Body of pancreas (tissue), 4 donors: ENCODE results near the gene CAPN6. TPM values are rescaled to one million over a fixed set of nuclear protein-coding genes. Genes with fewer than 3 reads are reported as not detected.

ENCODE experiments used
- ATAC-seq: fragments of 150-250 bp; one replicate; pipeline ENCODE4 v1.9.1; 2016
- DNase-seq, 4 donors: peaks; one replicate each; pipeline ENCODE4 v3.0.0-alpha.2; 2019
- H3K27ac ChIP-seq, 4 donors: fragments of 200-600 bp; sonication (generic); 1 replicate in 3 of 4; 2 replicates in 1 of 4; pipeline versions ENCODE4 v1.5.1 to v1.6.1; 2016 to 2019; ENCODE audit warnings: mild to moderate bottlenecking in 1 of 4, mixed read lengths in 1 of 4, moderate library complexity in 1 of 4
- H3K27me3 ChIP-seq, 2 donors: fragments of 200-600 bp; sonication (generic); one replicate each; pipeline ENCODE4 v1.6.0; 2016; ENCODE audit warnings: mild to moderate bottlenecking in 1 of 2
- H3K36me3 ChIP-seq, 2 donors: fragments of 200-600 bp; sonication (generic); replicated peaks in 1 of 2; 2 replicates each; pipeline ENCODE4 v1.5.1; 2016; ENCODE audit warnings: low read depth in 2 of 2; ENCODE audit not compliant: insufficient read depth in 1 of 2
- H3K4me1 ChIP-seq: fragments of 200-600 bp; sonication (generic); one replicate; pipeline ENCODE4 v1.6.0; 2016
- H3K4me3 ChIP-seq, 2 donors: fragments of 200-600 bp; sonication (generic); 1 replicate in 1 of 2; 2 replicates in 1 of 2; pipeline ENCODE4 v1.5.1; 2016 to 2019
- H3K9me3 ChIP-seq, 3 donors: fragments of 200-600 bp; sonication (generic); 1 replicate in 2 of 3; 2 replicates in 1 of 3; pipeline ENCODE4 v1.5.1; 2016
- CTCF ChIP-seq, 7 experiments: fragments of 450-650 bp in 4 of 7; fragments of 200-600 bp in 3 of 7; sonication (generic) in 3 of 7; IDR thresholded peaks; one replicate each; pipeline ENCODE4 v1.5.1; 2016 to 2019; ENCODE audit warnings: antibody characterized with exemption in 7 of 7
- POLR2A ChIP-seq, 3 donors: fragments of 450-650 bp; IDR thresholded peaks; one replicate each; pipeline ENCODE4 v1.6.1; 2016; ENCODE audit warnings: antibody characterized with exemption in 3 of 3, mild to moderate bottlenecking in 2 of 3
- WGBS, 2 donors: methylation state at CpG; one replicate each; pipeline ENCODE4 v1.1.5; 2017; 5-methylcytosine and 5-hydroxymethylcytosine counted together
- intact Hi-C: fragments of 100-400 bp; cut with DNase I; formaldehyde crosslinking; loops from one replicate; pipeline ENCODE4 v1.15.1; 2023
- total RNA-seq, 2 donors: library from RNA; depleted of rRNA; stranded (reverse); fragments of >200 nt; gene quantifications; one replicate each; pipeline ENCODE4 v1.1.0, GENCODE V29; 2016

CAPN6 gene
- total RNA-seq, 2 donors from 2014 or later, result 1.8 to 6.9 TPM

DNA sequence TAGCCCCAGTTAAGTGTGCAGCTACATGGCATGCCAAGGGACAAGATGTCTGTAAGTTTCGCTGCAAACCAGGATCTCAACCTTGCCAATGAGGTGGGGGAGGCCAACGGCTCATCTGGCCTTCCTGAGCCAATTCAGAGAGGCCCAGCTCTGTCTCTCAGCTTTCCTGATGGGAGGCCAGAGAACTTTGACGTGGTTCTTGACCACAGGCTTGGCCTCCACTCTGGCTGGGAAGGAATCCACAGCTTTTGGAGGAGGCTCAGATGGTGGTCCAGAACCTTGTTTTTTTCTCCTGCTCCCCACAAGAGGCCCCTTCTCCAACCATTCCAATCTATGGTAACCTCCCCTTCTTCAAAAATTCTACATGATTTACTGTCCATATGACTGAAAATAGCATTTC lies 9.8 kb downstream of the CAPN6 start:
- intact Hi-C loops, result no loop called here

DNA sequence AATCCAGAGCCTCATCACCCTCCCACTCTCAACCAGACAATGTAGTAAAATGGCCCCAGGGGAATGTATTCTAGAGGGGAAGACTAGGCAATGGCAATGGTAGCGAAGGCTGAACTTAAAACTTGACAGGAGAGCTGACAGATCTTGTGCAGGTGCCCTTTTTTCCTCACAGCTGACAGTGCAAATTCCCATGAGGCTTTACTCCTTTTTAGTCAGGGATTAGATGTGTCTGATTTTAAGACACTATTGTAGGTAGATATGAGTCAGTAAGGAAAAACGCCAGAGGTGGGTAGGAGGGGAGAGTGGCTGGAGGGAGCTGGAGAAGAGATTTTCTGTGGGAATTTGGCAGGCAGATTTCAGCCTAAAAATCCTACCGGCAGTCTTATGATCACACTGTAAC lies 10.7 kb downstream of the CAPN6 start:
- WGBS, 2 donors, result 81% methylated on average over 3 of the region's 3 CpGs
- DNase-seq, result no peak
- no peak overlapping the region for H3K27ac ChIP-seq
- TF ChIP-seq POLR2A (IDR thresholded peaks at IDR 0.05) (no peak), CTCF (IDR thresholded peaks at IDR 0.05) (no peak)
- no peak overlapping the region for H3K4me3 ChIP-seq
- no peak for ATAC-seq
- H3K9me3 ChIP-seq, result no peaks in the 10 kb centered on the region
- intact Hi-C loops, result no loop called here
- no peaks in the 10 kb centered on the region for H3K36me3 ChIP-seq
- H3K27me3 ChIP-seq, result no peaks in the 10 kb centered on the region
- no peaks in the 10 kb centered on the region for H3K4me1 ChIP-seq

More for the DNA sequence above, 9.8 kb downstream of the CAPN6 start:
- Histone ChIP-seq H3K36me3 (no peaks in the 10 kb centered on the region), H3K4me1 (no peaks in the 10 kb centered on the region), H3K27me3 (no peaks in the 10 kb centered on the region), H3K4me3 (no peak overlapping the region), H3K9me3 (no peaks in the 10 kb centered on the region), H3K27ac (no peak overlapping the region)
- ATAC-seq (no peak), DNase-seq (no peak)
- TF ChIP-seq CTCF (IDR thresholded peaks at IDR 0.05) (no peak), POLR2A (IDR thresholded peaks at IDR 0.05) (no peak)
- WGBS, 2 donors, result 74 to 82% methylated on average over 2 of the region's 3 CpGs

GRCh38 chrX:111257733-111258132 lies 12.6 kb downstream of the CAPN6 start:
- TF ChIP-seq POLR2A (IDR thresholded peaks at IDR 0.05) (no peak), CTCF (IDR thresholded peaks at IDR 0.05) (no peak)
- Histone ChIP-seq H3K27me3 (no peaks in the 10 kb centered on the region), H3K9me3 (no peaks in the 10 kb centered on the region), H3K4me1 (no peaks in the 10 kb centered on the region), H3K36me3 (no peaks in the 10 kb centered on the region), H3K4me3 (no peak overlapping the region), H3K27ac (no peak overlapping the region)
- DNase-seq (no peak), ATAC-seq (no peak)
- intact Hi-C loops, result no loop called here
- WGBS, 2 donors, result 67 to 92% methylated on average over 3 of the region's 3 CpGs

- Histone ChIP-seq H3K9me3 (no peaks in the 10 kb centered on the region), H3K4me3 (no peak overlapping the region), H3K27ac (no peak overlapping the region), H3K36me3 (no peaks in the 10 kb centered on the region), H3K27me3 (no peaks in the 10 kb centered on the region), H3K4me1 (no peaks in the 10 kb centered on the region)
- intact Hi-C loops, result no loop called here
- DNase-seq (no peak), ATAC-seq (no peak)
- 91 to 98% methylated on average over 7 of the region's 7 CpGs for WGBS, 2 donors
- TF ChIP-seq POLR2A (IDR thresholded peaks at IDR 0.05) (no peak), CTCF (IDR thresholded peaks at IDR 0.05) (no peak)
These were observed 15.2 kb downstream of the CAPN6 start for GRCh38 chrX:111254896-111255693.

DNA sequence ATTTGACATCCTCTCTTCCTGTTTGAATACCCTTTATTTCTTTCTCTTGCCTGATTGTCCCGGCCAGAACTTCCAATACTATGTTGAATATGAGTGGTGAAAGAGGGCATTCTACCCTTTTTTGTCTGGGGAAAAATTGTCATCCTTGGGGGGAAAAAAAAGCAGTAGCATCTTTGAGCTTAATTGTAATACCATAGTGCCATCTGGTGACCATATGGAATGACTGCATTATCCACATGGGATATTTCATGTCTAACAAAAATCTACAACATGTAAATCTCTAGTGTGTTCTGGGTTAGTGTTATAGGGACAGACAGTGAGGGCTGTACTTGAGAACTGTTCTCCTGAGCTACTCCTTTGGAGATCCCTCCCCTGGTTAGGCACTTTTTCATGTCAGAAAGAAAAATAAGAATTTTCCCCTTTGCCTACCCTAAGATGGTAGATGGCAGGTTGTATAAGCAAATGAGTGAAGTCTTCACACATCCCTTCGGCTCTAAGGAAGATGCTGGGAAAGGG lies 26.0 kb downstream of the CAPN6 start:
- no peaks in the 10 kb centered on the region for H3K4me1 ChIP-seq
- H3K9me3 ChIP-seq, result no peaks in the 10 kb centered on the region
- WGBS, 2 donors, result 19 to 22% methylated on average over 2 of the region's 2 CpGs
- ATAC-seq (no peak), DNase-seq (no peak)
- intact Hi-C loops, result loop anchor here (10.0 kb wide), 1 partner anchor 789 kb away; no protein-coding TSS in a partner anchor
- no peaks in the 10 kb centered on the region for H3K36me3 ChIP-seq
- no peaks in the 10 kb centered on the region for H3K27me3 ChIP-seq
- TF ChIP-seq CTCF (IDR thresholded peaks at IDR 0.05), result peak in 5 of 7 experiments; percentile 11 to 50 (median 34)
- TF ChIP-seq POLR2A (IDR thresholded peaks at IDR 0.05), result no peak
- H3K27ac ChIP-seq, result no peak overlapping the region
- no peak overlapping the region for H3K4me3 ChIP-seq
